ENCODE measurements around the gene BANP.
"Not testable (repeated sequence)": the region's sequence is repeated elsewhere in the genome, so short reads cannot be mapped to it uniquely, and the experiment has no call there.

The BANP gene

GRCh38 chr16:88035292-88035691 lies 84.1 kb downstream of the BANP start:
- no peak for DNase-seq

GRCh38 chr16:88035884-88036639 lies 84.8 kb downstream of the BANP start:
- DNase-seq = not testable (repeated sequence)

DNA sequence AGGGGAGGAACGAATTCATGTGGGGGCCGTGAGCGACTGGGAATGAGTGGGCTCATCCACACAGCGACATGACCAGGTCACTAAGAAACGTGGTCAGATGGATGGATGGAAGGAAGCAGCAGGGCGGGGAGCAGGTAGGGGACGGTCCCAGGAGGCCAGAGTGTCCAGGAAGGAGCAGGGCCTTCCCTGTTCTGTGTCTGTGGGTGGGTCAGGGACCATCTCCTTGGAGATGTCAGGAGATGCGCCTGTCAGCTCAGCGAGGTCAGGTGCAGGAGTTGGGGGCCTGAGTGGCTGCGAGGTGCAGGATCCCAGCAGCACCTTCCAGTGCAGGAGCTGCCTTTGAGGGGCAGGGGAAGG lies 85.4 kb downstream of the BANP start:
- DNase-seq = not testable (repeated sequence)

GRCh38 chr16:88037359-88037758 lies 86.1 kb downstream of the BANP start:
- DNase-seq = not testable (repeated sequence)

DNA sequence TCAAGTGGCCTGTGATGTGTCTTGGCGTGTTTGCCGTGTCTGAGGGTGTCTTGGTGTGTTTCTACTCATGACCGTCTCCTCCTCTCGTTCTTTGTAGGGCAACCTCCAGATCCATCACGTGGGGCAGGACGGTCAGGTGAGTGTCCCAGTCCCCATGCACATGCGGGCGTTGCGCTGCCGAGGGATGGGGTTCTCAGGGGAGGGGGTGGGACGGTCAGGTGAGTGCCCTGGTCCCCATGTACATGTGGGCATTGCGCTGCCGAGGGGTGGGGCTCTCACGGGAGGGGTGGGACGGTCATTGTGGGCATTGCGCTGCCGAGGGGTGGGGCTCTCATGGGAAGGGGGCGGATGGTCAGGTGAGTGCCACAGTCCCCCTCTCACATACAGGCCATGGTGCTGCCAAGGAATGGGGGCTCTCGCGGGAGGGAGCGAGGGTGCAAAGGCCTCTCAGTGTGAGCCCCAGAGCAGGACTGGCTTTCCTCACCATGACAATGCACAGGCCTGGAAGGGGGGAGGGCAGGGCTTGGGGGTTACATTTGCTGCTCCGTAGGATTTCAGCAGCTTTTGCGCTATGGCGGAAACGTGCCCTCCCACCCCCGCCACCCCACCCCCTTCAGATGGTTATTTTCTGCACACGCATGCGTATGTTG lies 86.8 kb downstream of the BANP start:
- not testable (repeated sequence) for DNase-seq

DNA sequence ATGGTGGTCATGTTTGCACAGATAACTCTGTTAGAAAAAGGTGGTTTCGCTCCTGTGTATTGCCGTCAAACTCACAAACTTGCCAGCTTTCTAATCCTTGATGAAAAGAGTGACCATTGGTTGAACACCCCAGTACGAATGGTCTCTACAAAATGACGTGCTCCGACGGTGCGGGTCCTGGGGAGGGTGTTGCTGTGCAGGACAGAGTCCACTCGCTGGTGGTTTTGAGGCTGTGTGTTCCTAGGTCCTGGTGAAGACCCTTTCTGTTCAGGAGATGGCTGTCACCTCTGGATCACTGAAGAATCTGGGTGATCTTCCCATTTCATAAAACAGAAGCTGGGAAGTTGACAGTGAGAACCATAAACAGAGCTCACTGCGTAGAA lies 87.3 kb downstream of the BANP start:
- not testable (repeated sequence) for DNase-seq

GRCh38 chr16:88039591-88039990 lies 88.4 kb downstream of the BANP start:
- no peak for DNase-seq

DNA sequence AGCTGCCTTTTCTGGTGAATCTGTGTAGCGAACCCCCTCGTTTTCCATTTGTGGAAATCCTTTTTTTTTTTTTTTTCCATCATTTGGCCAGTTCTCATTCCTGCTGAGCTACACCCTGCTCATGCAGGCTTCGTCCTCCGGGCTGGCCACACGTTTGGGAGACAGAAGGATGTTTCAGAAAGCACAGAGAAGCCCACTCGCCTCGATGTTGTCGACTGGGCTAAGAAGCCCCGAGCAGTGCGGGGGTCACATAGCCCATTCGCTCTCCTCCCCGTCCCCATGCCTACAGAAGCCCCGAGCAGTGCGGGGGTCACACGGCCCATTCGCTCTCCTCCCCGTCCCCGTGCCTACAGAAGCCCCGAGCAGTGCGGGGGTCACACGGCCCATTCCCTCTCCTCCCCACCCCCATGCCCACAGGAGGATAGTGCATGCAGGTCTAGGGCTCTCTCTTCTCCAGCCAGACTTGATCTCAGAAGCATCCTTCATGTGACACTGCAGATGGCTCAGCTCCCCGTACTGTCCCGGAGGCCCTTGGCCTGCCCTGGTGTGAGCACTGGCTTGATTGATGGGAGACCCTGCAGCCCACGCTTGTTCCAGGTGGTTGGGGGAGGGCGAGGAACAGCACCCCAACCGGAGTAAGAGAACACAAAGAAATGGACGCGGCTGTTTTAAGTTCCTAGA lies 89.1 kb downstream of the BANP start:
- DNase-seq = not testable (repeated sequence)

DNA sequence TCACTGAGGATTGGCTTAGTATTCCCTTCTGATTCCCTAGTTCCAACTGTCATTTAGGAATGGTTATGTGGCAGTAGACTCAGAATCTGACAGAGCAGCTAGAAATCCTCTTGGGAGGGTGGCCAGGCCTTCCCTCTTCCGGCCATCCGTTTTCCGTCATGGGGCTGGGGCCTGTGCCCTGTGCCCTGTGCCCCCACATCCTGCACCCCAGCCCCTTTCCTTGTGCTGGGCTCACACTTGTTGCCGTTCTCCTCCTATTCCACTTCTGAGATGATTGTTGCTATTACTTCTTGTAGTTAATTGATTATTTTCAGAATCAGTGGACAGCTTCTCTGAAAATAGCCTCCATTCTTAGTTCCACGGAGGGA lies 89.6 kb downstream of the BANP start:
- not testable (repeated sequence) for DNase-seq

- not testable (repeated sequence) for DNase-seq
Measured at GRCh38 chr16:88041506-88041905, 90.3 kb downstream of the BANP start.

- DNase-seq = not testable (repeated sequence)
Measured at GRCh38 chr16:88041986-88042562, 90.8 kb downstream of the BANP start.

DNA sequence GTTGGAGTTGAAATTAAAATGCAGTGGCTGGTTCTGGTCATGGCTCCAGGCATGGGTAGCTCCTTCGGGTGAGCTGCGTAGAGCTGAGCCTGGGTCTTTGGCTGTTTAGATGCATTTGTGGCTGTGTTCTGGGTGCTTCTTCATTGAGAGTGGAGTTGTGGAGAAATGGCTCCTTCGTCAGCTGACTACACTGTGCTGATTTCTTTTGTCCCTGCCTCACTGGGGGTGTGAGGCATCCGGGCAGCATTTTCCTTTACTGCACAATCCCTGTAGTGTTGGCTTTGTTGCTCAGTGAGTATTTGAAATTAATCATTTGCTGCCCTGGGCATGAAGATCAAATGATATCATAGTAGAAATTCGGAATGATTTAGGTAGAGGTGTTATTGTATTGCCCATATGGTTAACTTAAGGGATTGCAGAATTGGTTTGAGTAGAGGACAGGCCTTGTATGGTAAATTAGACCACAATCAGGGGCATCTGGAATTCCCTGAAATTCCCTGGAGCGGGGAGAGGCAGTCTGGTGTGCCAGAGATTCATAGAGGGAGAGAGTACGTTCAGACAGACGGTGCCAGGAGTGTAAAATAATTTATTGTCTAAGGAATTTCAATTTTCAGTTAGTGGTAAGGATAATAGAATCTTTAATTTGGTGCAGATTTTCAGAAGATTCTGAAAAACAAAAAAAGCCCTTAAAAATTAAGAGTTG lies 92.1 kb downstream of the BANP start:
- not testable (repeated sequence) for DNase-seq

DNA sequence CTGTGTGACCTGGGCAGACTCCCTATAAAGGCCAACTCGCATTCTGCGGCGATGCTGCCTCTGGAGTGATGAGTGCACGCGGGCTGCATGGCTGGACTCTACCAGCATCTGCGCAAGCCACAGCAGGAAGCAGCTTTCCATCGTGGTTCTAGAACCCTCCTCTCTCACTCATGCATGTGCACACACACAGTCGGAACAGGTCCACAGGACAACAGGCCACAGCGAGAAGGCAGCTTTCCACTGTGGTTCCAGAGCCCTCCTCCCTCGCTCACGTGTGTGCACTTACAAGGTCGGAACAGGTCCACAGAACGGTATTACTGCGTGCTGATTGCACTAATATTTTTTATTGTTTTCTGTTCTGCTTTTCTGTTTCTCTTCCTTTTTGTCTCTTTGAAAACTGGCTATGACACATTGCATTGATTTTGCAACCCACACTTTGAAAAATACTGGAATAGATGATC lies 92.9 kb downstream of the BANP start:
- DNase-seq = peak; percentile 63

- DNase-seq = not testable (repeated sequence)
Measured at GRCh38 chr16:88045361-88045760, 94.1 kb downstream of the BANP start.

- DNase-seq = peak; percentile 90
Measured at GRCh38 chr16:88045820-88046303, 94.6 kb downstream of the BANP start.

- no peak for DNase-seq
Measured at GRCh38 chr16:88047462-88047861, 96.2 kb downstream of the BANP start.

- DNase-seq = no peak
Measured at GRCh38 chr16:88048985-88049384, 97.8 kb downstream of the BANP start.

DNA sequence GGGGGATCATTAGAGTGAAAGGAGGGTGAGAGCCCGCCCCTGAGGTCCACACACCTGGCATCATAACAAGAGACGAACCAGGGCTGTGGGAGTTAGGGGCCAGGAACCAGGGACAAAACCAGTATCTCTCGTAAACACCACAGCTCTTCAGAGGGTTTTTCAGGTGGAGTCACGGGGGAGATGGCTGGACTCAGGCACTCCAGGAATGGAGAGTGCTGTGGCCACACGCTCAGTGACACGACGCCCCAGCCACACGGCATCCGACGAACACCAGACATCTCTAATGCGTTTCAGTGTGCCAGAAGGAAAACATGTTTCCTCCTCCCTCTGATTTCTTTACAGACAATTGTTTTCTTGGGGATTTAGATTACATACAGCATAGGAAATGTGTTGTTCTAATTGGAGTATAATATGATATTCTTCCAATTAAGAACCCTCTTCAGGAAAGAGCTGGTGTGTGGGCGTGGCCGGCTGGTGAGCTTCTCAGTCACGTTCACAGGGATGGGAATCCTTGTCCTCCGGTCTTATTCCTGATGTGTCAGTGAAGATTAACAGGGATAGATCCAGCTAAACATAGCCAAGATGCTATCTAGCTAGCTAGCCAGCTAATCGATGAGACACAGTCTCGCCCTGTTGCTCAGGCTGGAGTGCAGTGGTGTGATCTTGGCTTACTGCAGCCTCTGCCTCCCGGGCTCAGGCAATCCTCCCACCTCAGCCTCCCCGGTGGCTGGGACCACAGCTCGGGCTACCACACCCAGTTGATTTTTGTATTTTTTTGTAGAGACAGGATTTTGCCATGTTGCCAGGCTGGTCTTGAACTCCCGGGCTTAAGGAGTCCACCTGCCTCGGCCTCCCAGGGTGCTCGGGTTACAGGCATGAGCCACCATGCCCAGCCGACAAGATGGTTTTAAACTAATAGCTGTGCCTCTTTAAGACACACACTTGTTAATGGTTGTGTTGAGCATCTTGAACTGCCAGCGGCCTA lies 98.6 kb downstream of the BANP start:
- no peak for DNase-seq

DNA sequence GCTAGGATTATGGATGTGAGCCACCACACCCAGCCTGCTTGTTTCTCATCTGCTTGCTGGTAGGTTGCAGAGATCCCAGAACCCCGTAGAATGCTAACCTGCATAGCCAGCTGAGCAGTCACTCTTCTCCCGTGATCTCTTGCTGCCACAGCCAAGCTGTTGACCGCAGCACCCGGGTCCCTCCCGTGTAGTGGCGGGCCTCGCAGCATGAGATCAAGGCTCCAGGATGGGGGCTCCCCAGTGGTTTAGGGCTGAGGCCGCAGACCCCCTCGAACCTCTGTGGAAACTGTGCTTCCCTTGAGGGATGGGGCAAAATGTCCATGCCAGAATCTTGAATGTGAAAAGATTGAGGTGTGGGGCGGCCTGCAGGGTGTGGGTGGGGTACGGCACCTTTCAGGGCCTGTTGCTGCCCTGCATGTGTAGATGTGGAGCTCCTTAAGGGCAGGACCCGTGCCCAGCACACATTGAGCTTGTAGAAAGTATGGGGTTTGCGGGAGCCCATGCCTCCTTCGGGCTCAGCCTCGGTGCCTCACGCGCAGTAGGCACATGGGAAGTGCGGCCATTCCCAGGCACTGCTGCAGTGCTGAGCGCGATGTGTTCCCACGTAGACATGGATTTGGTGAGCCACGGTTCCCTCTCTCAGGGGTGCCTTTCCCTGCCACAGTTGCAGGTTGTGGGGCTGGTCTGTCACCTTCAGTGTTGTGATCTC lies 99.9 kb downstream of the BANP start:
- no peak for DNase-seq

DNA sequence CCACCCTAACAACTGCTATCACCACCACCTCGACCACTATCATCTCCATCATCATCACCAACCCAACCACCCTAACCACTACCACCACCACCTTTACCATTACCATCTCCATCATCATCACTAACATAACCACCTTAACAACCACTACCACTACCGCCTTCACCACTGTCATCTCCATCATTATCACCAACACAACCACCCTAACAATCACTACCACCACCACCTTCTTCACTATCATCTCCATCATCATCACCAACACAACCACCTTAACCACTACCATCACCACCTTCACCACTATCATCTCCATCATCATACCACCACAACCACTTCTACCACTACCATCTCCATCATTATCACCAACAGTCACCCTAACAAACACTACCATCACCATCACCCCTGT lies 101.4 kb downstream of the BANP start:
- no peak for DNase-seq

GRCh38 chr16:88053479-88053878 lies 102.2 kb downstream of the BANP start:
- DNase-seq = not testable (repeated sequence)

Data from CD4-positive, alpha-beta T cell treated with Interferon gamma for 1 hour (primary cell).